Measurements from ENCODE around the gene FOXD4.
"Not testable (repeated sequence)": the region's sequence is repeated elsewhere in the genome, so short reads cannot be mapped to it uniquely, and the experiment has no call there.

DNA sequence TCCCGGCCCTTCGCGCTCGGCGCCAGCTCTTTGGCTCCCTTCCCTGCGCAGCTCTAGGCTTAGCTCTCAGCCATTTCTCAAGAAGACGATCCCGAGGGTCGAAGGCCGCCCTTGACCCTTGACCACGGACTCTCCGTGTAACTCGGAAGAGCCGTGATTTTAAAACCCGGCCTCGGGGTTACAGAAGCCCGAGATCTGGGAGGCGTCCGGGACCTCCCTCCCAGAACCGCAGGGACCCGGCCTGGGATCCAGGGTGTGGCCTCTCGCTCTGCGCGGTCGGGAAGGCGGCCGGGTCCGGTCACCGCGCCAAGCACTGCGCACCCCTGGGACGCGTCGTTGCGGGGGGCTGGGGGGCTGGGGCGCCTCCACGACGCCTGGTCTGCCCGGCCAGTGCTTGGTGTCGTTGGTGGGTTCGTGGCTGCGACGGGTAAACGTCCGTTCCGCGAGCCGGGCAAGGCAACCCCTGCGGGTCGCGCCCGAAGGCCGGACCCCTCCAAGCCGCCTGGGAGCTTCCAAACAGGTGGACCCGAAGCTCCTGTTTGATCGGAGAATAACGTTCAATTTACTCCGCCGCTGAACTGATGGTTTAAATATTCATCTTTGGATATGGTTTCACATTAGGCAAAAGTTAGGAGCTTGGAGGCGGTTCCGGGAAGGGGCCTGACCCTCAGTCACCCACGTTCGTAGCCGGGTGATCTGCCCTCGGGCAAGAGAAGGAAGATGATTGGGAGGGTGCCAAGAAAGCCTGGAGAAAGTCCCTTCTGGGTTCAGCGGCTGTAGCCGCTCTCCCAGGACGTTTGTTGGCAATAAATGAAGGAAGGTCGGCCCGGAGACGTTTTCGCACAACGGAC lies 3.7 kb downstream of the FOXD4 start:
- not testable (repeated sequence) for TF ChIP-seq CTCF (optimal IDR thresholded peaks at IDR 0.05 in 1 of 3, IDR thresholded peaks at IDR 0.05 in 1 of 3, conservative IDR thresholded peaks at IDR 0.05 in 1 of 3; ENCODE audit: extremely low read depth in 1 of 3, insufficient read depth in 2 of 3, low read length in 3 of 3); EZH2 (IDR thresholded peaks at IDR 0.05; ENCODE audit: low read length)

Data from keratinocyte (primary cell).